HG03469 (cell line): ENCODE results near the gene GRIK5.

Experiments used
- ATAC-seq: cut with Tn5 transposase; IDR thresholded peaks from one replicate; pipeline ENCODE4 v1.9.1; 2021; ENCODE audit warnings: mild to moderate bottlenecking, moderate library complexity, moderate number of reproducible peaks; ENCODE audit not compliant: unreplicated experiment

The GRIK5 gene

GRCh38 chr19:42095142-42095813, 25.3 kb upstream of the GRIK5 start:
- no peak for ATAC-seq

GRCh38 chr19:42093926-42094325, 23.9 kb upstream of the GRIK5 start:
- no peak for ATAC-seq

GRCh38 chr19:42093505-42093904, 23.5 kb upstream of the GRIK5 start:
- ATAC-seq: no peak

- no peak for ATAC-seq
Observed at GRCh38 chr19:42092350-42092749, 22.3 kb upstream of the GRIK5 start.

GRCh38 chr19:42091742-42092141, 21.7 kb upstream of the GRIK5 start:
- no peak for ATAC-seq

- no peak for ATAC-seq
Observed at GRCh38 chr19:42091300-42091699, 21.3 kb upstream of the GRIK5 start.

GRCh38 chr19:42090672-42091071, 20.7 kb upstream of the GRIK5 start:
- no peak for ATAC-seq

GRCh38 chr19:42089772-42090171, 19.8 kb upstream of the GRIK5 start:
- ATAC-seq: no peak

GRCh38 chr19:42089191-42089750, 19.3 kb upstream of the GRIK5 start:
- no peak for ATAC-seq

- no peak for ATAC-seq
Observed at GRCh38 chr19:42088471-42089190, 18.6 kb upstream of the GRIK5 start.

- no peak for ATAC-seq
Observed at GRCh38 chr19:42086770-42087550, 17.0 kb upstream of the GRIK5 start.

GRCh38 chr19:42086188-42086736, 16.3 kb upstream of the GRIK5 start:
- no peak for ATAC-seq

- ATAC-seq: no peak
Observed at GRCh38 chr19:42083537-42083936, 13.5 kb upstream of the GRIK5 start.

GRCh38 chr19:42081584-42082203, 11.7 kb upstream of the GRIK5 start:
- ATAC-seq: no peak

GRCh38 chr19:42080764-42081375, 10.9 kb upstream of the GRIK5 start:
- no peak for ATAC-seq

- no peak for ATAC-seq
Observed at GRCh38 chr19:42079886-42080763, 10.1 kb upstream of the GRIK5 start.

GRCh38 chr19:42079276-42079669, 9.3 kb upstream of the GRIK5 start:
- no peak for ATAC-seq

- ATAC-seq: no peak
Observed at GRCh38 chr19:42078538-42079275, 8.7 kb upstream of the GRIK5 start.

GRCh38 chr19:42078058-42078457, 8.1 kb upstream of the GRIK5 start:
- no peak for ATAC-seq
